Gastrocnemius medialis (tissue), 4 donors: ENCODE results near the gene TFRC. TPM values are rescaled to one million over a fixed set of nuclear protein-coding genes. Genes with fewer than 3 reads are reported as not detected.
"Not testable (repeated sequence)": the region's sequence is repeated elsewhere in the genome, so short reads cannot be mapped to it uniquely, and the experiment has no call there.

Source experiments
- ATAC-seq, 2 donors: fragments of 150-250 bp; one replicate each; pipeline ENCODE4 v1.9.1; 2016
- DNase-seq, 2 donors: peaks; one replicate each; pipeline ENCODE4 v3.0.0-alpha.2; 2019
- H3K27ac ChIP-seq, 4 donors: fragments of 200-600 bp; sonication (generic); 1 replicate in 1 of 4; 2 replicates in 3 of 4; pipeline ENCODE4 v1.5.1; 2016 to 2018; ENCODE audit warnings: mild to moderate bottlenecking in 2 of 4, moderate library complexity in 1 of 4
- H3K27me3 ChIP-seq, 3 donors: fragments of 200-600 bp; sonication (generic) in 2 of 3; 1 replicate in 1 of 3; 2 replicates in 2 of 3; pipeline versions ENCODE4 v1.5.1 to v1.6.0; 2016 to 2019; ENCODE audit warnings: mild to moderate bottlenecking in 1 of 3, moderate library complexity in 1 of 3
- H3K36me3 ChIP-seq, 2 donors: fragments of 200-600 bp; sonication (generic) in 1 of 2; one replicate each; pipeline ENCODE4 v1.5.1; 2017 to 2018
- H3K4me1 ChIP-seq, 2 donors: fragments of 200-600 bp; sonication (generic) in 1 of 2; one replicate each; pipeline ENCODE4 v1.5.1; 2016 to 2017; ENCODE audit warnings: mild to moderate bottlenecking in 2 of 2
- H3K4me3 ChIP-seq, 4 donors: fragments of 200-600 bp; sonication (generic) in 3 of 4; 1 replicate in 1 of 4; 2 replicates in 3 of 4; pipeline ENCODE4 v1.5.1; 2016 to 2019; ENCODE audit warnings: mild to moderate bottlenecking in 2 of 4
- H3K9me3 ChIP-seq, 3 donors: fragments of 200-600 bp; sonication (generic) in 2 of 3; 1 replicate in 1 of 3; 2 replicates in 2 of 3; pipeline ENCODE4 v1.5.1; 2016 to 2019
- POLR2A ChIP-seq, 2 donors: fragments of 450-650 bp; IDR thresholded peaks; one replicate each; pipeline ENCODE4 v1.6.1; 2017; ENCODE audit warnings: antibody characterized with exemption in 2 of 2, mild to moderate bottlenecking in 2 of 2, moderate library complexity in 2 of 2
- in situ Hi-C, 4 donors: fragments of 200-750 bp; cut with MboI; loops; one replicate each; pipeline versions ENCODE4 v1.15.0 to v1.8.0; 2017; ENCODE audit warnings: low sequenced_read_pairs in 4 of 4
- intact Hi-C: fragments of 100-400 bp; cut with DNase I; formaldehyde crosslinking; loops from one replicate; pipeline ENCODE4 v1.15.1; 2023; ENCODE audit warnings: low total_unique reads
- total RNA-seq, 4 donors: library from RNA; depleted of rRNA; stranded (reverse); fragments of >200 nt; gene quantifications; one replicate each; pipeline versions ENCODE4 v1.1.0 to v1.2.3, GENCODE V29; 2016
- TF ChIP-seq, protein P1 (sequence below), 5 experiments: fragments of 450-650 bp in 3 of 5; fragments of 200-600 bp in 2 of 5; sonication (generic) in 2 of 5; IDR thresholded peaks in 4 of 5; conservative IDR thresholded peaks in 1 of 5; 1 replicate in 4 of 5; 2 replicates in 1 of 5; pipeline ENCODE4 v1.5.1; 2016 to 2019; ENCODE audit warnings: antibody characterized with exemption in 5 of 5, mild to moderate bottlenecking in 3 of 5, moderate library complexity in 3 of 5

Gene TFRC
- total RNA-seq, 4 donors from 2014 or later = 23.1 to 162 (median 56.3) TPM

GRCh38 chr3:196063971-196064370, 17.9 kb downstream of the TFRC start:
- TF ChIP-seq, protein P1, sequence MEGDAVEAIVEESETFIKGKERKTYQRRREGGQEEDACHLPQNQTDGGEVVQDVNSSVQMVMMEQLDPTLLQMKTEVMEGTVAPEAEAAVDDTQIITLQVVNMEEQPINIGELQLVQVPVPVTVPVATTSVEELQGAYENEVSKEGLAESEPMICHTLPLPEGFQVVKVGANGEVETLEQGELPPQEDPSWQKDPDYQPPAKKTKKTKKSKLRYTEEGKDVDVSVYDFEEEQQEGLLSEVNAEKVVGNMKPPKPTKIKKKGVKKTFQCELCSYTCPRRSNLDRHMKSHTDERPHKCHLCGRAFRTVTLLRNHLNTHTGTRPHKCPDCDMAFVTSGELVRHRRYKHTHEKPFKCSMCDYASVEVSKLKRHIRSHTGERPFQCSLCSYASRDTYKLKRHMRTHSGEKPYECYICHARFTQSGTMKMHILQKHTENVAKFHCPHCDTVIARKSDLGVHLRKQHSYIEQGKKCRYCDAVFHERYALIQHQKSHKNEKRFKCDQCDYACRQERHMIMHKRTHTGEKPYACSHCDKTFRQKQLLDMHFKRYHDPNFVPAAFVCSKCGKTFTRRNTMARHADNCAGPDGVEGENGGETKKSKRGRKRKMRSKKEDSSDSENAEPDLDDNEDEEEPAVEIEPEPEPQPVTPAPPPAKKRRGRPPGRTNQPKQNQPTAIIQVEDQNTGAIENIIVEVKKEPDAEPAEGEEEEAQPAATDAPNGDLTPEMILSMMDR (IDR thresholded peaks at IDR 0.05 in 4 of 5, conservative IDR thresholded peaks at IDR 0.05 in 1 of 5) = no peak
- TF ChIP-seq POLR2A (IDR thresholded peaks at IDR 0.05) = no peak
- Histone ChIP-seq H3K27me3 (no peaks in the 10 kb centered on the region), H3K27ac (no peak overlapping the region), H3K4me1 (no peaks in the 10 kb centered on the region), H3K4me3 (no peak overlapping the region), H3K9me3 (no peaks in the 10 kb centered on the region), H3K36me3 (peaks cover 11 to 98% of the 10 kb centered on the region in 2 donors)
- intact Hi-C loops (no loop called here), in situ Hi-C loops (no loop called here)
- DNase-seq (no peak), ATAC-seq (no peak)

DNA sequence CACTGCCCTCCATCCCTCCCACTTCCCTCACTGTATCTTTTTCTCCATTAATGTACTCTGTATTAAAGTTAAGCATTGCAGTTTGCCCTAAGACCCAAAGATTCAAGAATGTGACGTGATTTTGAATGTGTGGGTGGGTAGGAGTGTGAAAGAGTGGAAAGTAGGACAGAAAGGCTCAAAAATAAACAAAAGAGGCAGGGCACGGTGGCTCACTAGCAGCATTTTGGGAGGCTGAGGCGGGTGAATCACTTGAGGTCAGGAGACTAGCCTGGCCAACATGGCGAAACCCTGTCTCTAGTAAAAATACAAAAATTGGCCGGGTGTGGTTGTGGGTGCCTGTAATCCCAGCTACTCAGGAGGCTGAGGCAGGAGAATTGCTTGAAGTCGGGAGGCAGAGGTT, 18.4 kb downstream of the TFRC start:
- no peaks in the 10 kb centered on the region for H3K9me3 ChIP-seq
- TF ChIP-seq, protein P1 (IDR thresholded peaks at IDR 0.05 in 4 of 5, conservative IDR thresholded peaks at IDR 0.05 in 1 of 5) = no peak
- TF ChIP-seq POLR2A (IDR thresholded peaks at IDR 0.05) = no peak
- no peaks in the 10 kb centered on the region for H3K27me3 ChIP-seq
- H3K4me1 ChIP-seq = no peaks in the 10 kb centered on the region
- H3K4me3 ChIP-seq = no peak overlapping the region
- intact Hi-C loops = no loop called here
- ATAC-seq = no peak
- in situ Hi-C loops = no loop called here
- H3K36me3 ChIP-seq = peaks cover 12 to 98% of the 10 kb centered on the region in 2 donors
- DNase-seq = no peak
- no peak overlapping the region for H3K27ac ChIP-seq

DNA sequence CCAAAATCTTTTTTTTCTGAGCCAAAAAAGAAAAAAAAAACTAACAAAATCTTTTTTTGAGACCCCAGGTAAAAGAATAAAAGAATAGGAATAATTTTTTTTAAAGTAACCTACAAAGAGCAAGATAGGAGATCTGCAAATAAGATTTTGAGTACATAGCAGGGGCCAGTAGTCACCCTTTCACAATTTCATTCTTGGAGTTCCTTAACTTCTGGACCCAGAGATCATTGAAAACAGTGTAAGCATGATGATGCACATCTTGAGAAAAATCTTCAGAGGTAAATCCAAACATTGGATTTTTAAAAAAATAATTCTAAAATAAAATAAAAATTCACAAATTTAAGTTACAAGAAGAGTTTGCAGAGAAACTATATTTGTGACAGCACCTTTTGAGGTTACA, 18.8 kb downstream of the TFRC start:
- ATAC-seq (no peak), DNase-seq (no peak)
- Histone ChIP-seq H3K27me3 (no peaks in the 10 kb centered on the region), H3K4me1 (no peaks in the 10 kb centered on the region), H3K27ac (no peak overlapping the region), H3K36me3 (peaks cover 13 to 98% of the 10 kb centered on the region in 2 donors), H3K9me3 (no peaks in the 10 kb centered on the region), H3K4me3 (no peak overlapping the region)
- intact Hi-C loops = no loop called here
- no peak for TF ChIP-seq POLR2A (IDR thresholded peaks at IDR 0.05)
- TF ChIP-seq, protein P1 (IDR thresholded peaks at IDR 0.05 in 4 of 5, conservative IDR thresholded peaks at IDR 0.05 in 1 of 5) = no peak
- in situ Hi-C loops = no loop called here

- Histone ChIP-seq H3K27ac (no peak overlapping the region), H3K4me3 (no peak overlapping the region), H3K9me3 (no peaks in the 10 kb centered on the region), H3K4me1 (no peaks in the 10 kb centered on the region), H3K36me3 (peaks cover 16 to 98% of the 10 kb centered on the region in 2 donors), H3K27me3 (no peaks in the 10 kb centered on the region)
- TF ChIP-seq POLR2A (IDR thresholded peaks at IDR 0.05) = no peak
- TF ChIP-seq, protein P1 (IDR thresholded peaks at IDR 0.05 in 4 of 5, conservative IDR thresholded peaks at IDR 0.05 in 1 of 5) = no peak
- ATAC-seq (no peak), DNase-seq (no peak)
- in situ Hi-C loops (no loop called here), intact Hi-C loops (no loop called here)
Observed at GRCh38 chr3:196060834-196061233, 21.1 kb downstream of the TFRC start.

- DNase-seq (no peak), ATAC-seq (no peak)
- Histone ChIP-seq H3K9me3 (no peaks in the 10 kb centered on the region), H3K27me3 (no peaks in the 10 kb centered on the region), H3K36me3 (peaks cover 9 to 98% of the 10 kb centered on the region in 2 donors), H3K4me3 (no peak overlapping the region), H3K27ac (peak overlapping the region in 1 of 4 donors; percentile 82), H3K4me1 (no peaks in the 10 kb centered on the region)
- no peak for TF ChIP-seq POLR2A (IDR thresholded peaks at IDR 0.05)
- in situ Hi-C loops (no loop called here), intact Hi-C loops (no loop called here)
Observed at GRCh38 chr3:196057760-196058331, 24.0 kb downstream of the TFRC start.

- Histone ChIP-seq H3K36me3 (peaks cover 9 to 98% of the 10 kb centered on the region in 2 donors), H3K27ac (peak overlapping the region in 3 of 4 donors; percentile 10 to 82 (median 44))
- ATAC-seq, in situ Hi-C loops, H3K9me3 ChIP-seq, intact Hi-C loops, H3K27me3 ChIP-seq, H3K4me3 ChIP-seq, DNase-seq, H3K4me1 ChIP-seq: not testable (repeated sequence)
Observed at GRCh38 chr3:196056371-196056770, 25.5 kb downstream of the TFRC start.
